GM23248 (cell line): Measurements from ENCODE around the gene UBASH3B.

ENCODE experiments used
- EZH2 ChIP-seq: fragments of 200-600 bp; sonication (generic); IDR thresholded peaks from 2 replicates; pipeline ENCODE4 v1.6.1; 2018; ENCODE audit warnings: antibody characterized with exemption, mild to moderate bottlenecking; ENCODE audit not compliant: insufficient read depth, poor library complexity, severe bottlenecking
- EZH2phosphoT487 ChIP-seq: fragments of 200-600 bp; sonication (generic); IDR thresholded peaks from 2 replicates; pipeline ENCODE4 v1.6.1; 2018; ENCODE audit warnings: antibody characterized with exemption, moderate library complexity, mild to moderate bottlenecking, low read depth; ENCODE audit not compliant: insufficient read depth

GRCh38 chr11:122788781-122789535 is 133.4 kb downstream of the UBASH3B start:
- TF ChIP-seq EZH2phosphoT487 (no peak), EZH2 (no peak)
